Transverse colon (tissue), 4 donors: ENCODE measurements around the gene SPDYE6. TPM values are rescaled to one million over a fixed set of nuclear protein-coding genes. Genes with fewer than 3 reads are reported as not detected.
"Not testable (repeated sequence)": the region's sequence is repeated elsewhere in the genome, so short reads cannot be mapped to it uniquely, and the experiment has no call there.

Experiments
- DNase-seq: peaks from one replicate; pipeline ENCODE4 v3.0.0-alpha.2; 2019
- H3K27ac ChIP-seq, 4 donors: fragments of 200-600 bp; sonication (generic); 2 replicates each; pipeline ENCODE4 v1.5.1; 2016 to 2018; ENCODE audit warnings: inconsistent platforms in 4 of 4
- H3K27me3 ChIP-seq: fragments of 200-600 bp; sonication (generic); 2 replicates; pipeline ENCODE4 v1.5.1; 2017; ENCODE audit warnings: inconsistent platforms
- H3K36me3 ChIP-seq, 4 donors: fragments of 200-600 bp; sonication (generic); 2 replicates each; pipeline ENCODE4 v1.5.1; 2017 to 2019; ENCODE audit warnings: inconsistent platforms in 4 of 4
- H3K4me1 ChIP-seq, 4 donors: fragments of 200-600 bp; sonication (generic); 2 replicates each; pipeline ENCODE4 v1.5.1; 2017 to 2020; ENCODE audit warnings: inconsistent platforms in 4 of 4
- H3K4me3 ChIP-seq, 4 donors: fragments of 200-600 bp; sonication (generic); 1 replicate in 1 of 4; 2 replicates in 3 of 4; pipeline versions ENCODE4 v1.5.1 to v1.6.1; 2017 to 2019; ENCODE audit warnings: inconsistent platforms in 4 of 4
- H3K9me3 ChIP-seq, 2 donors: fragments of 200-600 bp; sonication (generic); 2 replicates each; pipeline ENCODE4 v1.5.1; 2017 to 2019; ENCODE audit warnings: inconsistent platforms in 2 of 2
- CTCF ChIP-seq, 5 experiments: fragments of 200-600 bp in 3 of 5; fragments of 450-650 bp in 2 of 5; sonication (generic) in 3 of 5; IDR thresholded peaks; 1 replicate in 2 of 5; 2 replicates in 3 of 5; pipeline ENCODE4 v1.5.1; 2016 to 2017; ENCODE audit warnings: antibody characterized with exemption in 5 of 5, inconsistent platforms in 3 of 5, mild to moderate bottlenecking in 2 of 5, moderate library complexity in 1 of 5
- EP300 ChIP-seq: sonication (generic); formaldehyde crosslinking; IDR thresholded peaks from one replicate; pipeline ENCODE4 v1.6.1; 2017; ENCODE audit warnings: antibody characterized with exemption, low read depth
- POLR2A ChIP-seq: fragments of 450-650 bp; IDR thresholded peaks from one replicate; pipeline ENCODE4 v1.6.1; 2016; ENCODE audit warnings: antibody characterized with exemption, mild to moderate bottlenecking, moderate library complexity
- POLR2AphosphoS5 ChIP-seq, 3 donors: sonication (generic); formaldehyde crosslinking; IDR thresholded peaks; one replicate each; pipeline ENCODE4 v1.6.1; 2016; ENCODE audit warnings: antibody characterized with exemption in 3 of 3
- WGBS, 2 donors: methylation state at CpG; one replicate each; pipeline ENCODE4 v1.1.5; 2018; ENCODE audit warnings: low coverage in 1 of 2; 5-methylcytosine and 5-hydroxymethylcytosine counted together
- in situ Hi-C, 4 donors: fragments of 200-750 bp; cut with MboI; loops; one replicate each; pipeline versions ENCODE4 v1.15.0 to v1.15.1; 2017; ENCODE audit warnings: low sequenced_read_pairs in 3 of 4, low pct_ligation_motif_present in 1 of 4, low pct_unique_long_range_greater_than_20kb in 1 of 4
- intact Hi-C: fragments of 100-400 bp; cut with DNase I; formaldehyde crosslinking; loops from one replicate; pipeline ENCODE4 v1.15.1; 2023; ENCODE audit warnings: low total_unique reads
- total RNA-seq, 4 donors: library from RNA; depleted of rRNA; stranded (reverse); fragments of >200 nt; gene quantifications; one replicate each; pipeline ENCODE4 v1.1.0, GENCODE V29; 2016

SPDYE6 gene
- not detected for total RNA-seq

GRCh38 chr7:102356344-102356743 lies at the start of gene SPDYE6:
Gene SPDYE6, minus strand, starts transcription at chr7:102356444. Its CDS starts 421 bp downstream, at chr7:102356023.
- H3K36me3 ChIP-seq, H3K27me3 ChIP-seq, H3K27ac ChIP-seq, H3K9me3 ChIP-seq, H3K4me1 ChIP-seq, in situ Hi-C loops, H3K4me3 ChIP-seq, DNase-seq, intact Hi-C loops: not testable (repeated sequence)
- no CpG with 5 or more reads among the region's 6 CpGs for WGBS, 2 donors

DNA sequence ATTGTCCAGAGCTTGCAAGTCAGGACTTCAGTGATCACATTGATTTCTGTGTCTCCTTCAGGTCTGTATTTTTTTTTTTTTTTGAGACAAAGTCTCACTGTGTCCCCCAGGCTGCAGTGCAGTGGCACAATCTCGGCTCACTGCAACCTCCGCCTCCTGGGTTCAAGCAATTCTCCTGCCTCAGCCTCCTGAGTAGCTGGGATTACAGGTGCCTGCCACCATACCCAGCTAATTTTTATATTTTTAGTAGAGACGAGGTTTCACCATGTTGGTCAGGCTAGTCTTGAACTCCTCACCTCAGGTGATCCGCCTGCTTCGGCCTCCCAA lies 48.6 kb upstream of the SPDYE6 start:
- peak in 1 of 5 experiments; percentile 2 for TF ChIP-seq CTCF (IDR thresholded peaks at IDR 0.05)
- H3K36me3 ChIP-seq: peaks cover 0 to 48% (median 20%) of the 10 kb centered on the region in 4 donors
- H3K27ac ChIP-seq, DNase-seq, H3K4me3 ChIP-seq, intact Hi-C loops, H3K9me3 ChIP-seq, H3K27me3 ChIP-seq, H3K4me1 ChIP-seq: not testable (repeated sequence)
- 95% methylated on average over 5 of the region's 5 CpGs; no CpG with 5 or more reads in 1 of the 2 donors for WGBS, 2 donors
- in situ Hi-C loops: loop anchor here in 2 of 4 donors (10.0 kb wide), 2 partner anchors 50 to 60 kb away; partner anchors contain the start of genes ALKBH4 (in 1 of the 2) and LRWD1 (in 1 of the 2)

GRCh38 chr7:102404005-102404861 lies 48.0 kb upstream of the SPDYE6 start:
- intact Hi-C loops: no loop called here
- Histone ChIP-seq H3K9me3 (no peaks in the 10 kb centered on the region), H3K4me3 (no peak overlapping the region), H3K27me3 (no peaks in the 10 kb centered on the region), H3K4me1 (no peaks in the 10 kb centered on the region), H3K27ac (no peak overlapping the region), H3K36me3 (peaks cover 0 to 48% (median 23%) of the 10 kb centered on the region in 4 donors)
- TF ChIP-seq POLR2AphosphoS5 (IDR thresholded peaks at IDR 0.05) (no peak), POLR2A (no peak), EP300 (no peak), CTCF (IDR thresholded peaks at IDR 0.05) (peak; percentile 55 to 73 (median 72))
- peak; percentile 28 for DNase-seq
- in situ Hi-C loops: loop anchor here in 2 of 4 donors (10.0 kb wide), 2 partner anchors 51 to 61 kb away; partner anchors contain the start of genes ALKBH4 (in 1 of the 2) and LRWD1 (in 1 of the 2)
- WGBS, 2 donors: 75 to 90% methylated on average over 2 to 15 of the region's 15 CpGs

- TF ChIP-seq POLR2A (no peak), POLR2AphosphoS5 (IDR thresholded peaks at IDR 0.05) (no peak)
- in situ Hi-C loops: loop anchor here in 2 of 4 donors (10.0 kb wide), 2 partner anchors 51 to 61 kb away; partner anchors contain the start of genes ALKBH4 (in 1 of the 2) and LRWD1 (in 1 of the 2)
- Histone ChIP-seq H3K4me3 (no peak overlapping the region), H3K27ac (no peak overlapping the region), H3K36me3 (peaks cover 0 to 48% (median 23%) of the 10 kb centered on the region in 4 donors), H3K9me3 (no peaks in the 10 kb centered on the region), H3K27me3 (no peaks in the 10 kb centered on the region), H3K4me1 (no peaks in the 10 kb centered on the region)
- intact Hi-C loops: no loop called here
- 83 to 92% methylated on average over 1 to 3 of the region's 3 CpGs for WGBS, 2 donors
- DNase-seq: no peak
Observed at GRCh38 chr7:102403563-102403962, 47.3 kb upstream of the SPDYE6 start.

DNA sequence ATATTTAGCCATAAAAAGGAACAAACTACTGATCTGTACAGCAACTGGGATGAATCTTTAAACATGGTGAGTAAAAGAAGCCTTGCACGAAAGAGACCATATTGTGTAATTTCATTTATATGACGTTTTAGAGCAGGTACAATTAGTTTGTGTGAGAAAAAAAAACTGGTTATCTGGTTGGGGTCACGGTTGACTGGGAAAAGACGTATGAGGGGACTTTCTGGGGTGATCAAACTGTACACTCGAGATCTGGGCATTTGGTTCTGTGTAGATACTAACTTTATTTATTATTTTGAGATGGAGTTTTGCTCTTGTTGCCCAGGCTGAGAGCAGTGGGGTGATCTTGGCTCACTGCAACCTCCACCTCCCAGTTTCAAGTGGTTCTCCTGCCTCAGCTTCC lies 44.1 kb upstream of the SPDYE6 start:
- H3K4me1 ChIP-seq: peaks cover 4 to 17% (median 12%) of the 10 kb centered on the region in 4 donors
- peaks cover 0 to 35% (median 10%) of the 10 kb centered on the region in 4 donors for H3K36me3 ChIP-seq
- 83 to 94% methylated on average over 5 of the region's 5 CpGs for WGBS, 2 donors
- no peak for TF ChIP-seq CTCF (IDR thresholded peaks at IDR 0.05)
- TF ChIP-seq EP300: no peak
- TF ChIP-seq POLR2A: no peak
- TF ChIP-seq POLR2AphosphoS5 (IDR thresholded peaks at IDR 0.05): no peak
- no peaks in the 10 kb centered on the region for H3K9me3 ChIP-seq
- DNase-seq: no peak
- H3K27ac ChIP-seq: no peak overlapping the region
- in situ Hi-C loops (loop anchor here in 2 of 4 donors (10.0 kb wide), 2 partner anchors 54 to 64 kb away; partner anchors contain the start of genes ALKBH4 (in 1 of the 2) and LRWD1 (in 1 of the 2)), intact Hi-C loops (no loop called here)
- no peaks in the 10 kb centered on the region for H3K27me3 ChIP-seq
- H3K4me3 ChIP-seq: no peak overlapping the region
